IPS DF 19.7 (cell line): ENCODE data around the gene SNX7.

Source experiments
- DNase-seq: peaks from one replicate; pipeline ENCODE4 v3.0.0-alpha.2; 2013; ENCODE audit warnings: low read depth, low spot score

Gene SNX7

GRCh38 chr1:98661544-98662355 is at the start of gene SNX7:
Gene SNX7 (plus strand): TSS chr1:98661721. CDS start chr1:98661732, 11 bp downstream.
- DNase-seq, result no peak

- DNase-seq, result no peak
These were observed 24.2 kb upstream of the SNX7 start for GRCh38 chr1:98637316-98637715.

GRCh38 chr1:98638185-98638584 is 23.3 kb upstream of the SNX7 start:
- DNase-seq, result no peak

GRCh38 chr1:98644510-98644909 is 17.0 kb upstream of the SNX7 start:
- no peak for DNase-seq

- no peak for DNase-seq
These were observed 10.3 kb upstream of the SNX7 start for GRCh38 chr1:98651116-98651632.

- DNase-seq, result no peak
These were observed 8.4 kb upstream of the SNX7 start for GRCh38 chr1:98653123-98653522.

- no peak for DNase-seq
These were observed 1.6 kb upstream of the SNX7 start for GRCh38 chr1:98659879-98660278.

GRCh38 chr1:98660940-98661543 is 479 bp upstream of the SNX7 start:
- DNase-seq, result no peak

GRCh38 chr1:98662356-98662670 is 792 bp downstream of the SNX7 start:
- no peak for DNase-seq

GRCh38 chr1:98668733-98669132 is 7.2 kb downstream of the SNX7 start:
- no peak for DNase-seq

GRCh38 chr1:98669355-98670296 is 8.1 kb downstream of the SNX7 start:
- no peak for DNase-seq

- DNase-seq, result no peak
These were observed 10.7 kb downstream of the SNX7 start for GRCh38 chr1:98672189-98672588.

- DNase-seq, result no peak
These were observed 12.7 kb downstream of the SNX7 start for GRCh38 chr1:98674075-98674781.

- no peak for DNase-seq
These were observed 13.8 kb downstream of the SNX7 start for GRCh38 chr1:98675282-98675681.

- no peak for DNase-seq
These were observed 15.8 kb downstream of the SNX7 start for GRCh38 chr1:98677288-98677687.

GRCh38 chr1:98681812-98682211 is 20.3 kb downstream of the SNX7 start:
- DNase-seq, result no peak

- DNase-seq, result no peak
These were observed 26.7 kb downstream of the SNX7 start for GRCh38 chr1:98688110-98688739.

- DNase-seq, result no peak
These were observed 29.1 kb downstream of the SNX7 start for GRCh38 chr1:98690576-98690975.

GRCh38 chr1:98692482-98692881 is 31.0 kb downstream of the SNX7 start:
- DNase-seq, result no peak

- DNase-seq, result no peak
These were observed 31.9 kb downstream of the SNX7 start for GRCh38 chr1:98693385-98693784.

GRCh38 chr1:98696077-98696476 is 34.6 kb downstream of the SNX7 start:
- DNase-seq, result no peak
